HepG2 (cell line): ENCODE results near the gene CCL22. TPM values are rescaled to one million over a fixed set of nuclear protein-coding genes. Genes with fewer than 3 reads are reported as not detected.
A peak's percentile ranks its signal among the peaks of the same experiment; 100 is the strongest.

Experiments
- ATAC-seq: fragments of 200-7000 bp; cut with Tn5 transposase; 3 replicates; pipeline ENCODE4 v1.9.1; 2020; ENCODE audit warnings: mild to moderate bottlenecking, moderate library complexity
- BruUV-seq: library from RNA; stranded (reverse); fragments of 400-500 nt; replicated peaks from 2 replicates; lab custom pipeline; 2021; lab: Mats Ljungman, UMichigan
- CTCF ChIA-PET: fragments of 300-600 bp; formaldehyde crosslinking; extraction: SDS; loops from one replicate; lab custom pipeline; 2021; ENCODE audit warnings: low total read pairs, inconsistent platforms, low intra/inter-chr PET ratio; lab: Yijun Ruan, JAX
- POLR2A ChIA-PET: fragments of 350-600 bp; sonication (Branson Sonifier 250); formaldehyde crosslinking; loops from one replicate; lab custom pipeline; 2020; ENCODE audit warnings: antibody characterized with exemption, inconsistent platforms; lab: Yijun Ruan, JAX
- DNase-seq: peaks from one replicate; pipeline ENCODE4 v3.0.0-alpha.2; 2015; ENCODE audit warnings: low spot score
- FAIRE-seq: peaks from 3 replicates; lab custom pipeline; 2011; peaks lifted over from hg19 to GRCh38; lab: Jason Lieb, UNC
- H2AFZ ChIP-seq: one replicate; pipeline ENCODE4 v1.6.1; 2011; ENCODE audit warnings: low read length, inconsistent platforms
- H3K27ac ChIP-seq: fragments of 300-600 bp; 3 replicates; pipeline ENCODE4 v1.8.0; 2011; ENCODE audit warnings: mixed run types, mild to moderate bottlenecking, mixed read lengths, low read length, inconsistent platforms; ENCODE audit not compliant: insufficient read depth; ENCODE audit errors: extremely low read length
- H3K27me3 ChIP-seq, 2 experiments: fragments of 200-600 bp in 1 of 2; 2 replicates in 1 of 2; 3 replicates in 1 of 2; pipeline versions ENCODE4 v1.6.0 to v1.8.0; 2011; ENCODE audit warnings: low read length in 2 of 2, mild to moderate bottlenecking in 2 of 2, moderate library complexity in 2 of 2, inconsistent platforms in 1 of 2; ENCODE audit not compliant: insufficient read depth in 2 of 2, control insufficient read depth in 1 of 2
- H3K36me3 ChIP-seq, 2 experiments: fragments of 200-600 bp in 1 of 2; replicated peaks in 1 of 2; 2 replicates in 1 of 2; 3 replicates in 1 of 2; pipeline versions ENCODE4 v1.5.1 to v1.8.0; 2011; ENCODE audit warnings: low read length in 2 of 2, inconsistent platforms in 1 of 2; ENCODE audit not compliant: insufficient read depth in 2 of 2, control insufficient read depth in 1 of 2
- H3K4me1 ChIP-seq: 2 replicates; pipeline ENCODE4 v1.5.1; 2012; ENCODE audit warnings: low read length, inconsistent platforms; ENCODE audit not compliant: insufficient read depth
- H3K4me2 ChIP-seq: 2 replicates; pipeline ENCODE4 v1.6.0; 2011; ENCODE audit warnings: low read depth, low read length, inconsistent platforms
- H3K4me3 ChIP-seq, 3 experiments: fragments of 200-600 bp in 1 of 3; sonication (generic), shearing (Covaris generic) in 1 of 3; replicated peaks in 1 of 3; 2 replicates each; pipeline ENCODE4 v1.5.1; 2011 to 2016; ENCODE audit warnings: low read length in 3 of 3, inconsistent platforms in 2 of 3, low read depth in 2 of 3, mild to moderate bottlenecking in 2 of 3, control low read depth in 1 of 3, mixed read lengths in 1 of 3; ENCODE audit not compliant: insufficient read depth in 1 of 3
- H3K79me2 ChIP-seq: one replicate; pipeline ENCODE4 v1.6.1; 2011; ENCODE audit warnings: low read length, inconsistent platforms; ENCODE audit not compliant: insufficient read depth
- H3K9ac ChIP-seq: 2 replicates; pipeline ENCODE4 v1.6.0; 2011; ENCODE audit warnings: mild to moderate bottlenecking, low read depth, low read length, inconsistent platforms; ENCODE audit not compliant: insufficient read depth
- H3K9me3 ChIP-seq: 2 replicates; pipeline ENCODE4 v1.5.1; 2012; ENCODE audit warnings: mild to moderate bottlenecking, low read length
- H4K20me1 ChIP-seq: 2 replicates; pipeline ENCODE4 v1.6.0; 2011; ENCODE audit warnings: inconsistent platforms, mild to moderate bottlenecking, low read length, moderate library complexity; ENCODE audit not compliant: insufficient read depth
- HHEX ChIP-seq: IDR thresholded peaks from 2 replicates; pipeline ENCODE4 v1.6.1; 2016; ENCODE audit warnings: control low read depth
- KLF13 ChIP-seq: sonication (generic); formaldehyde crosslinking; IDR thresholded peaks from 2 replicates; pipeline ENCODE4 v1.4.0; 2020; ENCODE audit warnings: mild to moderate bottlenecking, missing genetic modification reagents
- MATR3 ChIP-seq: sonication (generic); formaldehyde crosslinking; IDR thresholded peaks from 2 replicates; pipeline ENCODE4 v1.4.0; 2020; ENCODE audit warnings: missing genetic modification reagents
- ZNF136 ChIP-seq: sonication (generic); formaldehyde crosslinking; IDR thresholded peaks from 2 replicates; pipeline ENCODE4 v1.8.1; 2022; ENCODE audit warnings: low read depth, mild to moderate bottlenecking, moderate library complexity, missing genetic modification reagents
- ZNF460 ChIP-seq: sonication (generic); formaldehyde crosslinking; IDR thresholded peaks from 2 replicates; pipeline ENCODE4 v1.5.1; 2020; ENCODE audit warnings: missing genetic modification reagents, mild to moderate bottlenecking, borderline replicate concordance
- WGBS: methylation state at CpG from one replicate; pipeline ENCODE4 v1.1.6; 2017; ENCODE audit warnings: low lambda C conversion rate; 5-methylcytosine and 5-hydroxymethylcytosine counted together
- in situ Hi-C: cut with HindIII; loops from 2 replicates; pipeline ENCODE4 v1.10.0; 2017; ENCODE audit warnings: low pct_unique_long_range_greater_than_20kb; ENCODE audit not compliant: extremely low pct_ligation_motif_present
- intact Hi-C: fragments of 100-400 bp; cut with micrococcal nuclease; formaldehyde crosslinking; loops from one replicate; pipeline ENCODE4 v1.10.0; 2022; ENCODE audit not compliant: unreplicated experiment
- polyA plus RNA-seq, 8 experiments: library from polyadenylated mRNA; depleted of rRNA in 3 of 8; stranded (reverse) in 7 of 8; unstranded in 1 of 8; fragments of >200 nt; fragmentation: Illumina TruSeq in 4 of 8; extraction: Trizol in 4 of 8; gene quantifications; 2 replicates each; pipeline versions ENCODE4 v1.2.1 to v1.2.3, GENCODE V29; 2011 to 2016; ENCODE audit warnings: low read depth in 4 of 8, missing spikeins in 1 of 8, mixed read lengths in 1 of 8; ENCODE audit not compliant: insufficient read depth in 1 of 8
- total RNA-seq, 5 experiments: library from RNA; depleted of rRNA; stranded (reverse); fragments of >200 nt; fragmentation: Illumina TruSeq; extraction: Trizol; gene quantifications; 2 replicates each; pipeline ENCODE4 v1.2.3, GENCODE V29; 2016; ENCODE audit warnings: low read depth in 1 of 5
- TF ChIP-seq, protein P1 (sequence below): IDR thresholded peaks from 2 replicates; pipeline ENCODE4 v1.6.1; 2016; ENCODE audit warnings: low read depth, missing genetic modification reagents, missing compliant biosample characterization
- TF ChIP-seq, protein P2 (sequence below): sonication (generic); formaldehyde crosslinking; IDR thresholded peaks from 2 replicates; pipeline ENCODE4 v1.8.0; 2022; ENCODE audit warnings: mild to moderate bottlenecking, missing genetic modification reagents, moderate library complexity

The CCL22 gene
- total and polyA plus RNA-seq, 2 of the 13 experiments (the other 11 are each of a cell fraction or from before 2014, with no cell fraction given) = not detected

DNA sequence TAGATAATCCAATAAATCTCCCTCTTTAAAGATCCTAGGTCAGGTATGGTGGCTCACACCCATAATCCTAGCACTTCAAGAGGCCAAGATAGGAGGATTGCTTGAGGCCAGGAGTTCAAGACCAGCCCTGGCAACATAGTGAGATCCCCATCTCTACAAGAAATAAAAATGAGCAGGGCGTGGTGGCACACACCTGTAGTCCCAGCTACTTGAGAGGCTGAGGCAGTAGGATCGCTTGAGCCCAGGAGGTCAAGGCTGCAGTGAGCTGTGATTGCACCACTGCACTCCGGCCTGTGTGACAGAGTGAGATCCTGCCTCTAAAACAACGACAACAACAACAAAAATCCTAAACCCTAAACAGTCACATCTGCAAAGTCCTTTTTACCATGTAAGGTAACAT lies 2.0 kb upstream of the CCL22 start:
- no peaks in the 10 kb centered on the region for H4K20me1 ChIP-seq
- ChIA-PET POLR2A (interaction anchor here (2.0 kb wide), 1 partner anchor 16 kb away, joined by 11 read pairs; the partner anchor contains the start of gene CX3CL1), CTCF (no interaction called here)
- BruUV-seq = no TSS peak
- H3K27me3 ChIP-seq = peaks cover 0 to 21% of the 10 kb centered on the region in 2 experiments; a peak in 3 of 5 replicates
- H3K27ac ChIP-seq = no peak overlapping the region
- TF ChIP-seq MATR3 (CRISPR knock-in tag) (no peak), HHEX (CRISPR knock-in tag) (no peak), ZNF460 (peak; percentile 91), KLF13 (CRISPR knock-in tag) (no peak), ZNF136 (no peak)
- TF ChIP-seq, protein P1, sequence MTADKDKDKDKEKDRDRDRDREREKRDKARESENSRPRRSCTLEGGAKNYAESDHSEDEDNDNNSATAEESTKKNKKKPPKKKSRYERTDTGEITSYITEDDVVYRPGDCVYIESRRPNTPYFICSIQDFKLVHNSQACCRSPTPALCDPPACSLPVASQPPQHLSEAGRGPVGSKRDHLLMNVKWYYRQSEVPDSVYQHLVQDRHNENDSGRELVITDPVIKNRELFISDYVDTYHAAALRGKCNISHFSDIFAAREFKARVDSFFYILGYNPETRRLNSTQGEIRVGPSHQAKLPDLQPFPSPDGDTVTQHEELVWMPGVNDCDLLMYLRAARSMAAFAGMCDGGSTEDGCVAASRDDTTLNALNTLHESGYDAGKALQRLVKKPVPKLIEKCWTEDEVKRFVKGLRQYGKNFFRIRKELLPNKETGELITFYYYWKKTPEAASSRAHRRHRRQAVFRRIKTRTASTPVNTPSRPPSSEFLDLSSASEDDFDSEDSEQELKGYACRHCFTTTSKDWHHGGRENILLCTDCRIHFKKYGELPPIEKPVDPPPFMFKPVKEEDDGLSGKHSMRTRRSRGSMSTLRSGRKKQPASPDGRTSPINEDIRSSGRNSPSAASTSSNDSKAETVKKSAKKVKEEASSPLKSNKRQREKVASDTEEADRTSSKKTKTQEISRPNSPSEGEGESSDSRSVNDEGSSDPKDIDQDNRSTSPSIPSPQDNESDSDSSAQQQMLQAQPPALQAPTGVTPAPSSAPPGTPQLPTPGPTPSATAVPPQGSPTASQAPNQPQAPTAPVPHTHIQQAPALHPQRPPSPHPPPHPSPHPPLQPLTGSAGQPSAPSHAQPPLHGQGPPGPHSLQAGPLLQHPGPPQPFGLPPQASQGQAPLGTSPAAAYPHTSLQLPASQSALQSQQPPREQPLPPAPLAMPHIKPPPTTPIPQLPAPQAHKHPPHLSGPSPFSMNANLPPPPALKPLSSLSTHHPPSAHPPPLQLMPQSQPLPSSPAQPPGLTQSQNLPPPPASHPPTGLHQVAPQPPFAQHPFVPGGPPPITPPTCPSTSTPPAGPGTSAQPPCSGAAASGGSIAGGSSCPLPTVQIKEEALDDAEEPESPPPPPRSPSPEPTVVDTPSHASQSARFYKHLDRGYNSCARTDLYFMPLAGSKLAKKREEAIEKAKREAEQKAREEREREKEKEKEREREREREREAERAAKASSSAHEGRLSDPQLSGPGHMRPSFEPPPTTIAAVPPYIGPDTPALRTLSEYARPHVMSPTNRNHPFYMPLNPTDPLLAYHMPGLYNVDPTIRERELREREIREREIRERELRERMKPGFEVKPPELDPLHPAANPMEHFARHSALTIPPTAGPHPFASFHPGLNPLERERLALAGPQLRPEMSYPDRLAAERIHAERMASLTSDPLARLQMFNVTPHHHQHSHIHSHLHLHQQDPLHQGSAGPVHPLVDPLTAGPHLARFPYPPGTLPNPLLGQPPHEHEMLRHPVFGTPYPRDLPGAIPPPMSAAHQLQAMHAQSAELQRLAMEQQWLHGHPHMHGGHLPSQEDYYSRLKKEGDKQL (CRISPR knock-in tag) = no peak
- TF ChIP-seq, protein P2, sequence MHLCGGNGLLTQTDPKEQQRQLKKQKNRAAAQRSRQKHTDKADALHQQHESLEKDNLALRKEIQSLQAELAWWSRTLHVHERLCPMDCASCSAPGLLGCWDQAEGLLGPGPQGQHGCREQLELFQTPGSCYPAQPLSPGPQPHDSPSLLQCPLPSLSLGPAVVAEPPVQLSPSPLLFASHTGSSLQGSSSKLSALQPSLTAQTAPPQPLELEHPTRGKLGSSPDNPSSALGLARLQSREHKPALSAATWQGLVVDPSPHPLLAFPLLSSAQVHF (CRISPR knock-in tag) = no peak
- no peak for ATAC-seq
- no peak overlapping the region for H3K4me3 ChIP-seq
- H2AFZ ChIP-seq = no peak overlapping the region
- DNase-seq = no peak
- H3K36me3 ChIP-seq = no peaks in the 10 kb centered on the region
- in situ Hi-C loops (no loop called here), intact Hi-C loops (no loop called here)
- no peak overlapping the region for H3K9ac ChIP-seq
- no peak overlapping the region for H3K4me2 ChIP-seq
- WGBS = 27% methylated on average over 4 of the region's 4 CpGs
- no peaks in the 10 kb centered on the region for H3K9me3 ChIP-seq
- H3K79me2 ChIP-seq = no peaks in the 10 kb centered on the region
- peaks cover 26% of the 10 kb centered on the region for H3K4me1 ChIP-seq
- FAIRE-seq = no peak
